Stimulated activated CD8-positive, alpha-beta memory T cell treated with anti-CD3 and anti-CD28 coated beads, Interleukin-7, amount 100 ng/mL, for 4 hours (primary cell): ENCODE data around the gene SYDE1.

Experiments used
- DNase-seq, 2 donors: peaks; one replicate each; pipeline ENCODE4 v3.0.0-alpha.2; 2020; ENCODE audit warnings: low read depth in 2 of 2

Gene SYDE1

DNA sequence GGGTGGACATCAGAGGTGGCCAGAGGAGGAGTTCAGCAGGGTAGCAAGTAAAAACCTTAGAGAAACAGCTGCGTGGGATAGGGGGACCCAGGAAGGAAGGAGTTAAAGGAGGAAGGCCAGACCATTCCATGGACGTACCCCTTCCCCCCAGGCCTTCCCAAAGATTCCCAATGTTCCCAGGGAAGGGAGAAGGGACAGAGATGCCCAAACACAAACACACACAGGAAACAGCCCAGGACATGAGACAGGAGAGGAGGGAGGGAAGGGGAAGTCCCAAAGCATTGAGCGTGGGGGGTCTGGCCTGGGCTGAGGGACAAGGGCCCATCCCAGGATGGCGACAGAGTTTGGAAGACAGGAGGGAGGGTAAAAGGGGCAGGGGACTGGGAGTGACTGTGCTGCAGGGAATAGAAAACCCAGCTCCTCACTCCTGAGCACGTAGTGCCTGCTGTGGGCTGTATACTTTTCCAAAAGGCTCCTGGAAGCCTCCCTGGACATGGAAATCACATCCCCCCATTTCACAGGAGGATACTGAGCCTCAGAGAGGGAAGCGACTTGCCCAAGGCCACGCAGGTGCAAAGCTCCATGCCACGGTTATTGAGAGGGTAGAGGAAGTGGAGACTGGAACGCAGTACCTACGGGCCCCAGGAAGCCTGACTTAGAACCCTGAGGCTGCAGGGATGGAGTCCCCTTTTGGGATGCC is 1.1 kb downstream of the SYDE1 start:
- DNase-seq, result no peak

DNA sequence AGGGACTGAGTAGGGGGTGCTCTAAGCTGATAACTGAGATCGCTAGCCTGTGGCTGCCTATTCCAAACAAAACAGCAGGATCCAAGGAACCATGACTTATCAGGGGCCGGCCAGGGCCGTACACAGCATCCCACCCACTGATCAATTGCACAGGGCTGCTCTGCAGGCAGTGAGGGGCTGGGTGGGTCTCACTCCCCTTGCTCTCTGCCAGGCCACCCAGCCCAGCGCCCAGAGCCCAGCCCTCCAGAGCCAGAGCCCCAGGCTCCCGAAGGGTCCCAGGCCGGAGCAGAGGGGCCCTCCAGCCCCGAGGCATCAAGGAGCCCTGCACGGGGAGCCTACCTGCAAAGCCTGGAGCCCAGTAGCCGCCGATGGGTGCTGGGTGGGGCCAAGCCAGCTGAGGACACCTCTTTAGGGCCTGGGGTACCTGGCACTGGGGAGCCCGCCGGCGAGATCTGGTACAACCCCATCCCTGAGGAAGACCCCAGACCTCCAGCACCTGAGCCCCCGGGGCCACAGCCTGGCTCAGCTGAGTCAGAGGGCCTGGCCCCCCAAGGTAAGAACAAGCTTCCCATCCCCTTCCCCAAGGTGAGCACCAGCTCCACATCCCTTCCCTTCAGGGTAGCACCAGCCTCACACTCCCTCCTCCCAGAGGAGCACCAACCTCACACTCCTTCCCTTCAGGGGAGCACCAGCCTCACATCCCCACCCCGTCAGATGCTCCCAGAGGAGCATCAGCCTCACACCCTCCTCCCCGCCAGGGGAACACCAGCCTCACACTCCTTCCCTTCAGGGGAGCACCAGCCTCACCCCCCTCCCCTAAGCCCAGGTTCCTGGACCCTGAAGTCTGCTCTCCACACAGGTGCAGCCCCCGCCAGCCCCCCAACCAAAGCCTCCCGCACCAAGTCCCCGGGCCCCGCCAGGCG is 1.9 kb downstream of the SYDE1 start:
- DNase-seq, result no peak

DNA sequence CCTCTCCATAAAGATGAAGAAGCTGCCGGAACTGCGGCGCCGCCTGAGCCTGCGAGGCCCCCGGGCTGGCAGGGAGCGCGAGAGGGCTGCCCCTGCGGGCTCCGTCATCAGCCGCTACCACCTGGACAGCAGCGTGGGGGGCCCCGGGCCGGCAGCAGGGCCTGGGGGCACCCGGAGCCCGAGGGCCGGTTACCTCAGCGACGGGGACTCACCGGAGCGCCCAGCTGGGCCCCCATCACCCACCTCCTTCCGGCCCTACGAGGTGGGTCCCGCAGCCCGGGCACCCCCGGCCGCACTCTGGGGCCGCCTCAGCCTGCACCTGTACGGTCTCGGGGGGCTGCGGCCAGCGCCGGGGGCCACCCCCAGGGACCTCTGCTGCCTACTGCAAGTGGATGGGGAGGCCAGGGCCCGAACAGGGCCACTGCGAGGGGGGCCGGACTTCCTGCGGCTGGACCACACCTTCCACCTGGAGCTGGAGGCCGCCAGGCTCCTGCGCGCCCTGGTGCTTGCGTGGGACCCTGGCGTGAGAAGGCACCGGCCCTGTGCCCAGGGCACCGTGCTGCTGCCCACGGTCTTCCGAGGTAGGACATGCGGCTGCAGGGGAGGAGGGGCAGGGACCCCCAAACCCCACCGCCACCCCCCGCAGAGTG is 2.7 kb downstream of the SYDE1 start:
- no peak for DNase-seq

DNA sequence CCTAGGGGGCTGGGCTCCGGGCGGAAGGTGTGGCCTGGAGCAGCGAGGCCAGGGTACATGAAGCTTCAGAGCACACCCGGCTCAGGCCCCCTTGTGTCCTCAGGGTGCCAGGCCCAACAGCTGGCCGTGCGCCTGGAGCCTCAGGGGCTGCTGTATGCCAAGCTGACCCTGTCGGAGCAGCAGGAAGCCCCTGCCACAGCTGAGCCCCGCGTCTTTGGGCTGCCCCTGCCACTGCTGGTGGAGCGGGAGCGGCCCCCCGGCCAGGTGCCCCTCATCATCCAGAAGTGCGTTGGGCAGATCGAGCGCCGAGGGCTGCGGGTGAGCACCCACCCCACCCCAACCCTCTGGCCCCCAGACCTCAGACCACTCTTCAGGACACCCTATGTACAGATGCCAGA is 3.2 kb downstream of the SYDE1 start:
- no peak for DNase-seq

DNA sequence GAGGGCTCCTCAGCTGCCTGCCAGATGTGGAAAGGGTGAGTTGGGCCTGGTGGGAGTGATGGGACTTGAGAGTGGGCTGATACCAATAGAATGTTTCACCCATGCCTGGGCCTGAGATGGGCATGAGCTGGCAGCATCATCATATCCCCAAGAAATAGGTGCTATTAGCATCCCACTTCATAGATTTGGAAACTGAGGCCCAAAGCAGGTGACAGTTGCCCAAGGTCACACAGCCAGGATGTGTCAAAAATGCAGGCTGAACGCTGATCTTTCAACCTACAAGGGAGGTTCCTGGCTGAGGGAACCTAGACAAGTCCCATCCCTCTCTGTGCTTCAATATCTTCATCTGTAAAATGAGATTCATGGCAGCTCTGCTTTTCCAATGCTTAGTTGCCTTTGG is 4.6 kb downstream of the SYDE1 start:
- DNase-seq, result no peak

DNA sequence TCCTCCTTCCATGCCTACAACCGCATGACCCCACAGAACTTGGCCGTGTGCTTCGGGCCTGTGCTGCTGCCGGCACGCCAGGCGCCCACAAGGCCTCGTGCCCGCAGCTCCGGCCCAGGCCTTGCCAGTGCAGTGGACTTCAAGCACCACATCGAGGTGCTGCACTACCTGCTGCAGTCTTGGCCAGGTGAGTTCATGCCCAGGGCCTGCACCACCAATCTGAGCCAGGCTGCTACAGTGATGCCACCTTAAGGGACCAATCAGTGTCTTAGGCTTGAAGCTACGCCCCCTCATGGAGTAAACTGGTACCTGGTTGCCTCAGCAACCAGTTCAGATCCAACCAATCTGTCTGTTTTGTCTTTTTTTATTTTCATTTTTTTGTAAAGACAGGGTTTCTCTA is 5.2 kb downstream of the SYDE1 start:
- DNase-seq, result no peak

DNA sequence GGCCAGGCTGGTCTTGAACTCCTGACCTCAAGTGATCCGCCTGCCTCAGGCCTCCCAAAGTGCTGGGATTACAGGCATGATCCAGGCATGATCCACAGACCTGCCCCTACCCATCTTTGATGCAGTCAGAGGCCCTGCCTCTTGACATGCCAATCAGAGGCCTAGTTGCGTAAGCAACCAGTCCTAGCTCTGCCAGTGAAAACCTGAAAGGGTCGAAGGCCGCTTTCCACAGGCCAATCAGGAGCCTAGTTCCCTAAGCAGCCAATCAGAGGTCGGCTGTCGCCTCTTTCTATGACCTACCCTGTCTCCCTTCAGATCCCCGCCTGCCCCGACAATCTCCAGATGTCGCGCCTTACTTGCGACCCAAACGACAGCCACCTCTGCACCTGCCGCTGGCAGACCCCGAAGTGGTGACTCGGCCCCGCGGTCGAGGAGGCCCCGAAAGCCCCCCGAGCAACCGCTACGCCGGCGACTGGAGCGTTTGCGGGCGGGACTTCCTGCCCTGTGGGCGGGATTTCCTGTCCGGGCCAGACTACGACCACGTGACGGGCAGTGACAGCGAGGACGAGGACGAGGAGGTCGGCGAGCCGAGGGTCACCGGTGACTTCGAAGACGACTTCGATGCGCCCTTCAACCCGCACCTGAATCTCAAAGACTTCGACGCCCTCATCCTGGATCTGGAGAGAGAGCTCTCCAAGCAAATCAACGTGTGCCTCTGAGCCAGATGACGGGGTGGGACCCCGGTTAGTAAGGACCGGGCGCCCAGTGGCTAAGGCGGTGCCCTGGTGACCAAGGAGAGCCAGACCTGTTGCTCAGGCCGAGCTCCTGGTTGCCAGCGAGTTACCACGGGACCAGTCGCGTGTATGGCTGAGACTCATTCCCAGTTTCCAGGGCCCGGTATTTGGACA is 6.3 kb downstream of the SYDE1 start:
- no peak for DNase-seq

DNA sequence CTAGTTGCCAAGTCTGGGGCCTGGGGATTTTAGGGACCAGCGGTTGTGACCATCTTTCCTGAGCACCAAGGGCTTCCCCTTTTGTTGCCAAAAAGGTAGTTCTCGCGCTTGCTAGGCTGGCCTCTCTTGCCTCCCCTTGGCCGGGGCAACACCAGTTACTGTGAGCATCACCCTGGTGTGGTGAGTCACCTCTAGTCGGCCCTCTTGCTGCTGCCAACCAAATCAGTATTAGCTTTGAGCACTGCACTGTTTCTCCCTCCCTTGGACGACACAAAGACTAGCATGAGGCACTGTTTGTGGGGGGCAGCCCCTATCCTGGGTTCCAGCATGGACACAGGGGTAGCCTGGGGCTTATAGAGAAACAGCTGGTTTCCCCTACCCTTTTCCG is 6.9 kb downstream of the SYDE1 start:
- DNase-seq, result no peak

DNA sequence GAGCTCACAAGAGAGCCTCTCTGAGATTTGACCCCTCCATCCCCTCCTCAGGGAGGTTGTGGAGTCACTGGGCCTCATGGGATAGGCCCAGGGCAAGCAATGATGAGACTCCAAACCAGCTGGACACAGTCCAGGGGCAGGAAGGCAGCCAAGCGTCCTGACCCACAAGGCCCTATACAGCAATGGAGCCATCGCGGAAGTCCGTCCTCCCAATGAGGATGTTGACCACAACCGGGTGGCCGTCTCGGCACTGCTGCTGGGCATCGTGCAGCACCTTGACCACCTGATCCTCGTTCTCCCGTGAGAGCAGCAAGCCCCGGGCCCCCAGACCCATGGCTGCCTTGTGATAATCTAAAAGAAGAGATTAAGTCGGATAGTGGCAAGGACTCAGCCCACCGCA is 7.9 kb downstream of the SYDE1 start:
- no peak for DNase-seq

DNA sequence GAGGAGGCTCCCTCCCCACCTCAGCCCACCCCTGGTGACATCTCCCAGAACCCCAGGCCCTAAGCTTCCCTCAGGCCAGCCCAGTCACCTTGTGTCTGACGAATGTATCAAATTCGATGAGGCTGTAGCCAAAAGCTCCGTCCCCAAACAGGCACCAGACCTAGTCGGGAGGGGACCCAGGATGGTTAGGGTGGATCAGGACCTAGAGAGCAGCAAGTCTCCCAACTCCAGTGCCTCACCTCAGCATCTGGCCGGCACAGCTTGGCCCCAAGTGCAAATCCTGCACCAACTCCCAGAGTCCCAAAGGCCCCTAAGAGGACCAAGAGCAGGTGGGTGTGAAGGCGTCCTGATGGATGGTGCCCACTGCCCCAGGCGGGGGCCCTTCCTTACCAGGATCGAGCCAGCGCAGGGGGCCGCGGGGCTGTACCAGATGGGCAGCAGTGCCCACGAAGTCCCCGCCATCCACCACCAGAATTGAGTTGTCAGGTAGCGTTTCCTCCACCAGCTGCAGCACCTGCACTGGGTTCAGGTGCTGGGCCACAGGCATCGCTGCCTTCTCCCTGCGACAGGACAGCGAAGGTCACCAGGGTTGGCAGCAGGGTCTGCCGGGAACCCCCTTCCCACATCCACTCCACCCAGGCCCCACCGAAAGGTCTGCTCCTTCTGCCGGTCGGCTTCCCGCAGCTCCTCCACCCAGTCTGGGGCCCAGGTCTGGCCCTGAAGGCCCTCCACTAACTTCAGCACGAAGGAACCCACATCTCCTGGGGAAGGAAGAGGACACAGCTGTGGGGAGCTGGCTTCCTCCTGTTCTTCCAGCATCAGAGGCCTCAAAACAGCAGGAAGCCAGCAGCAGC is 8.8 kb downstream of the SYDE1 start:
- DNase-seq, result no peak

DNA sequence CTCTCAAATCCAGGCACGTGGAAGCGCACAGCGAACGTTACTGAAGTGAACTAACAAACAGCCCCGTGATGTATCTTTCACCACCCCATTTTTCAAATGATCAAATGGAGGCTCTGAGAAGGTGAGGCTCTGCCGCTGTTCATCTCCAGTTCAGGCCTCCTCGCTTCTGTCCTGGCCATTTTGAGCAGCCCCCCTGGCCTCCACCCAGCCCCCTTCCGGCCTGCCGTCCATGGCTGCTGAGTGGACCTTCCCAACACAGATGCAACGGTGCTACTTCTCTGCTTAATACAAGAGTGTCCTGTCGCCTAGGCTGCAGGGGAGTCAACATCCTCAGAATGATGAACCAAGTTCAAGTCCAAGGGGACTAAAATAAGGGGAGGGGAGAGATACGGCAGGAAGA is 9.7 kb downstream of the SYDE1 start:
- DNase-seq, result no peak

DNA sequence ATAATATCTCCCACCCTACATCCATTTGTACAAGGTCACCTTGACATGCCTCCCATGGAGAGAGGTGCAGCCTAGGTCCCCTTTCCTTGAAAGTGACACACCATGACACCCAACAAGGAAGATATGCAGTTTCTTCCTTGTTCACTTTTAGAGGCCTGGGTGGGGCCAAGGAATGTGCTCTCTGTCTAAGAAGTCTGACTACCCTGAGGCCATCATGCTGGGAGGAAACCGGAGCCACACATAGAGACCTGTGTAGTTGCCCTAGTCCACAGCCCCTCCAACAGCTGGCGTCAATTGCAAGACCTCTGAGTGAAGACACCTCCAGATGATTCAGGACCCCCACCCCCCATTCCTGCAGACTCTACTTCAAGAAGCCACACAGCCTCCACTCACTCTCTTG is 11.0 kb downstream of the SYDE1 start:
- no peak for DNase-seq

DNA sequence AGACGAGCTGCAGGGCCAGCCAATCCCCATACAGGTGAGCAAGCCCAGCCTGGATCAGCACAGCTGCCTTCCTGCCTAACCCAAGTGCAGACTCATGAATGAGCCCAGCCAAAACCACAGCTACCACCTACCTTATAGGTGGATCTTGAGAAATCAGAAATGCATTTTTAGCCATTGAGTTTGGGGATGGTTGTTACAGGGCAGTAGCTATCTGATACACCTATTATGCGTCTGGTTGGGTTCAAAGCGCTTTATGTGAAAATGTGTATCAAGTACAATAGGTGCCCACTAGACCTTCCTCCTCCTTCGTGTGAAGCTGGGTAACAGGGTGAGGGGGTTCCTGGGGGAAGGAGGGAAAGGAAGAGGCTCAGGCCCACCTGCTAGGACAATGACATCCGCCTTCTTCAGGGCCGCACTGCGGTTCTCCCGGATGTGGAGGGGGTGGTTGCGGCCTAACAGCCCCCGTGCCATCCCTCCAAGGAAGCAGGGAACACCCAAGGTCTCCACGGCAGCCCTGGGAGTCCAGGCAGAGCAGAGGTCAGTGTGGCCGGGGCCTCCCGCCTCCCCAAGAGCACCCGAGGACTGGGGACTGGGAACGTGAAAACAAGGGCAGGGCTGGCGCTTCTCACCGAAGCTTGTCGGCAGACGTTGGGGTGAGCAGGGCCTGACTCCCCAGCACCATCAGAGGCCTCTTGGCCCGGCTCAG is 11.7 kb downstream of the SYDE1 start:
- no peak for DNase-seq

DNA sequence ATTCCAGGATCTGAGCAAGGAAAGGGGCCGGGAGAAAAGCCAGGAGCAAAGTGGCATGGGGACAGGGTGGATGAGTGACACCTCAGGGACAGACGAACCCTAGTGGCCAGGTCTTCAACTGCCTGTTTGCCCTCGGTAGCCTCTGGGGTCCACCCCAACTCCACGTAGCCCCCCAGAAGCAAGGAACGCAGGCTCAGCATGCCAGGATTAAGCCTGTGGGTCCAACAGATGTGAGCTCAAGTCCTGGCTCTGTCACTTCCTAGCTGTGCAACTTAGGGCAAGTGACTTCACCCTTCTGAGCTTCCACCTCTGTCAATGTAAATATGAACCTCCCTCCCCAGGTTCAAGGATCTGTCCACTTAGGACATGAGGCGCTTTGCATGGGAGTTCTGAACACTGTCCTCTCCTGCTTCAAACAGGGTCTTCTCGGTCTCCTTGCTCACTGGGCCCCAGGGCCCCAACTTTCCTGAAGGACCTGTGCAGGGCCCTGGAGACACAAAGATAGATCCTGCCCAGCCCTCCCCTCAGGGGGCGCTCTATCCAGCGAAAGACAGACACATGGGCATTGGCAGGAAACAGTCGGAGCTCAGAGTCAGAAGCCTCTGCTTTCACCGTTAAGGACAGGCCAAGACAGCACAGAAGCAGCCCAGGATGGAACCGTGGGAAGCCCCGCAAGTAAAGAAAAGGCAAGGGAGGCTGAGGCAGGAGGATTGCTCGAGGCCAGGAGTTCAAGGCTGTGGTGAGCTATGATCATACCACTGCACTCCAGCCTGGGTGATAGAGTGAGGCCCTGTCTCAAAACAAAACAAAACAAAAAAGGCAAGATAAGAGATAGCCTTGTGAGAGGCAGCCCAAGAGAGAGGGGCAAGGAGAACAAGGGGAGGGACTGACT is 13.2 kb downstream of the SYDE1 start:
- no peak for DNase-seq

DNA sequence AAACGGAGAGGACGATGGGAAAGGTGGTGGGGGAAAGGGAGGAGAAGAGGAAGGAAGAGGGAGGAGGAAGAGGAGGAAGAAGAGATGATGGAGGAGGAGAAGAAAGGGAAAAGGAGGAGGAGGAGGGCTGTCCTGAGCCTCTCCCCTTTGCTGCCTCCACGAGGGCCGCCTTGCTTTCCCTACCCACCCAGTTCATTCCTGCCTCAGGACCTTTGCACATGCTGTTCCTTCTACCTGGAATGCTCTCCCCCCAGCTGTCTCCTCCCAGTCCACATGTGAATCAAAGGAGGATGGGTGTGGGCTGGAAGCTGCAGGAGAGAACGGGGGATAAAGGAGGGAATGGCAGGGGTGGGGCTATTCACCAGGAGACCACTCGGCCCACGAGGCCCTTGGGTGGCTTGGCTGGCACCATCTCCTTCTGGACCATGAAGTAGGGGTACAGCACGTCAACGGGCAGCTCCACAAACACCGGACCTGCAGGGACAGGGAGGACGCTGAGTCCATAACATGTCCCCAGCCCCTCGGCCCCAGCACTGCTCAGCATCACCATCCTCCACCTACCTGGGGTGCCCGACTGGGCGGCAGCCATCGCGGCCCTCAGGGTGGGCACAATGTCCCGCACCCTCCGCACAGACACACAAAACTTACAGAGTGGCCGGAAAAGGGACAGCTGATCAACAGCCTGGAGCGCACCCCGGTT is 15.3 kb downstream of the SYDE1 start:
- DNase-seq, result no peak

DNA sequence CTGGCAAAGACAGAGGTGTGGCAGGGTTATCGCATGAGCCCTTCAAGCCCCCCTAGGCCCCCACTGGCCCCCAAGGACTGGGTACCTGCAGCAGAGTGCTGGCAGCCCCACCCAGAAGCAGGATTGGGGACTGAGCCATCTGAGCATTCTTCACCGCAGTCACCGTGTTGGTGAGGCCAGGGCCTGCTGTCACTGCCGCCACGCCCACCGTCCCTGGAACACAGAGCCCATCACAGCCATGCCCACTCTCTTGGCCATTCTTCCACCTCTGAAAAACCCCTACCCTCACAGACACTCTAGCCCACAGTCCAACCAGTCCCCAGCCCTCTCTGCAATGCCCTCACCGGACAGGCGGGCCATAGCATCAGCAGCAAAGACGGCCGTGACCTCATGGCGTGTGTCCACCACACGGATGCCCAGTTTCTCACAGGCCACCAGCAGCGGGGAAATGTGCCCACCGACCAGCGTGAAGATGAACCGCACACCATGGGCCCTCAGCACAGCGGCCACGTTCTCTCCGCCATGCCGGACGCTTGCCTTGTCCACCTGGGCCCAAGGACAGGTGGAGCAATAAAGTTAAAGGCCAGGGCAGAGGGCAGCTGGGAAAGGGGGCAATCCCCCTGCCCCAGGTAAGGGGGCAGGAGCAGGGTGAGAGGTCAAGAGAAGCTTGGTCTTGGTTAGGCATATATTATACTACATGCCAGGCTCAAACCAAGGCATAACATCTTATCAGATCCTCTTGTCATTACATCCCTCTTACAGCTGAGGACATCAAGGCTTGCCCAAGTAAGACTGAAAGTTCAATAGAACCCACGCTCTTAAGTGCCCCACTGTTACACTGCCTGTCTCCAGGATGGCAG is 16.1 kb downstream of the SYDE1 start:
- DNase-seq, result no peak

DNA sequence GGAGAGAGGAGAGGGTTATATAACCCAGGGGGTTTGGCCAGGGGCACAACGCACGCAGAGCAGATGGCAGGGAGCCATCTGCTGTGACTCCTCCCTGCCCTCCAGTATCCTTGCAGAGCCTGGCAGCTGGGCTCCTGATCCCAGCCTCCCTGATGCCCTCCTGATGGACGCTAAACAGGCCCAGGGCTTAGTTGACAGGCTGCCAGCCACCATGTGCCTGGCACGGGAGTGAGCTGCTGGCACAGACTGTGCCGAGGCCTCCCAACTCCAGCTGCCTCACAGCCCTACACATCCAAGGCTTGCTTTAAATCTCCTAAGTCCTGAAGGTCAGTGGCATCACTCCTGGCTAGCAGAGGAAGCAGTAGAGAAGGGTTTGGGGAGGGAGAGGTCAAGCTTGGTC is 16.7 kb downstream of the SYDE1 start:
- no peak for DNase-seq
